ENCODE measurements around the gene CNNM2.

DNA sequence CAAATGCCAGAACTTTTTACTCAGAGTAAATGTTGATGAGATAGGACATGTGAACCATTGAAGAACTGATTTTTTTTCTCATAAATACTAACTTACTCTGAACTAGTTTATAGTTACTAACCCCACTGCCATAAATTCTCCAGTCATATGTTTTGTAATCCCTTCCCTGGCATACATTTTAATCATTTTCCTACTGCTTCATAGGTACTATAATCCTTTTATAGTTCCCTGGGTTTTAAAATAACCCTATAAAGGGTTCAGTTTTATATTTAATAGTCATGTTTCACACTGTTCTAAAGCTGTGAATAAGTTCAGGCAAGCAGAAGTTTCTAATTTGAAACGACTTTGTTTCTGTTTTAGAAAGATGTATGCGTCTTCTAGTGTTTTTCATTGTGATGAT, 28.9 kb downstream of the CNNM2 start:
- TF ChIP-seq, protein P1, sequence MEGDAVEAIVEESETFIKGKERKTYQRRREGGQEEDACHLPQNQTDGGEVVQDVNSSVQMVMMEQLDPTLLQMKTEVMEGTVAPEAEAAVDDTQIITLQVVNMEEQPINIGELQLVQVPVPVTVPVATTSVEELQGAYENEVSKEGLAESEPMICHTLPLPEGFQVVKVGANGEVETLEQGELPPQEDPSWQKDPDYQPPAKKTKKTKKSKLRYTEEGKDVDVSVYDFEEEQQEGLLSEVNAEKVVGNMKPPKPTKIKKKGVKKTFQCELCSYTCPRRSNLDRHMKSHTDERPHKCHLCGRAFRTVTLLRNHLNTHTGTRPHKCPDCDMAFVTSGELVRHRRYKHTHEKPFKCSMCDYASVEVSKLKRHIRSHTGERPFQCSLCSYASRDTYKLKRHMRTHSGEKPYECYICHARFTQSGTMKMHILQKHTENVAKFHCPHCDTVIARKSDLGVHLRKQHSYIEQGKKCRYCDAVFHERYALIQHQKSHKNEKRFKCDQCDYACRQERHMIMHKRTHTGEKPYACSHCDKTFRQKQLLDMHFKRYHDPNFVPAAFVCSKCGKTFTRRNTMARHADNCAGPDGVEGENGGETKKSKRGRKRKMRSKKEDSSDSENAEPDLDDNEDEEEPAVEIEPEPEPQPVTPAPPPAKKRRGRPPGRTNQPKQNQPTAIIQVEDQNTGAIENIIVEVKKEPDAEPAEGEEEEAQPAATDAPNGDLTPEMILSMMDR (conservative IDR thresholded peaks at IDR 0.05): no peak
- TF ChIP-seq ZFX (IDR thresholded peaks at IDR 0.05): no peak
